HG03469 (cell line): Measurements from ENCODE around the gene KLHL30.

ENCODE experiments used
- ATAC-seq: cut with Tn5 transposase; IDR thresholded peaks from one replicate; pipeline ENCODE4 v1.9.1; 2021; ENCODE audit warnings: mild to moderate bottlenecking, moderate library complexity, moderate number of reproducible peaks; ENCODE audit not compliant: unreplicated experiment

KLHL30 gene

DNA sequence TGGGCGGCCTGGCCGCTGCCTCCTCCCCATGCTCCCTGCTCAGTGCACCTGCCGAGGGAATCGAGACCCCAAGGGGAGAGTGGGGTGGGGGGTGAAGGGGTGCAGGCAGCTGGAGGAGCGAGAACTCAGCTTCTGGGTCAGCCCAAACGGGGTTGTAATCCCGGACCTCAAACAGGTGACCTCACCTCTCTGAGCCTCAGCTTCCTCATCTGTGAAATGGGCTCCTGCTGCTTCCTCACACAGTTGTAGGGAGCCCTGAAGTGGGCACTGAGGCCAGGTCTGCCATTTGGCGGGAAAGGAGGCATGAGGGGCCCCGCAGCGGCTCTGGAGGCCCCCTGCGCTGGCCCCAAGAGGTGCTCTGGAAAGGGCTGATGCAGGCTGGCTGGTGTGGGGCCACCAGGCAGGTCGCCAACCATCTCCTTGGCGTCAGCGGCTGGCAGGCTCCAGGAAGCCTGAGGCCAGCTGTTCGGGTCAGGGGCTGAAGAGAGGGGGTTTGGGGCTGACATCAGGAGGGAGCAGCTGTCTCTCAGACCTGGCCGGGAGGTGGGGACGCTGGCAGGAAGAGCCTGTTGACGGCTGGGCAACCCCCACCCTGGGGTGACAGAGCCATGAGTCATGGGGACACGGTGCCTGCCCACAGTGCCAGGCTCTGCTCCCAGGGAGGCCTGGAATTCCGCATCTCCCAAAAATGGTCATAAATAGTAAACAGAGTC lies 4.9 kb downstream of the KLHL30 start:
- ATAC-seq = no peak

DNA sequence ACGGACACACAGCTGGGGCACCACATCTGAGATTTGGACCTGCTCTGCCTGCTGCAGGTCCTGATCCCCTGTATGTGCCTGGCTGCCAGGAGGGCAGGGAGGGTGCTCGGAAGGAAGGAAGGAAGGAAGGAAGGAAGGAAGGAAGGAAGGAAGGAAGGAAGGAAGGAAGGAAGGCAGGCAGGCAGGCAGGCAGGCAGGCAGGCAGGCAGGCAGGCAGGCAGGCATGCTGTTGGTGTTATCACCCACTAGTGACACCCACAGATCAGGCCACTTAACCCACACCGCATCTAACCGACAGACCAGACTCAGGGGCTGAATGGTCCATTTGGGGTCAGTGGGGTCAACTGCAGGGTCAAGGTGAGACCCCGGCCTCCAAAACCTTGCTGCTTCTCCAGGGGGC lies 5.8 kb downstream of the KLHL30 start:
- no peak for ATAC-seq

DNA sequence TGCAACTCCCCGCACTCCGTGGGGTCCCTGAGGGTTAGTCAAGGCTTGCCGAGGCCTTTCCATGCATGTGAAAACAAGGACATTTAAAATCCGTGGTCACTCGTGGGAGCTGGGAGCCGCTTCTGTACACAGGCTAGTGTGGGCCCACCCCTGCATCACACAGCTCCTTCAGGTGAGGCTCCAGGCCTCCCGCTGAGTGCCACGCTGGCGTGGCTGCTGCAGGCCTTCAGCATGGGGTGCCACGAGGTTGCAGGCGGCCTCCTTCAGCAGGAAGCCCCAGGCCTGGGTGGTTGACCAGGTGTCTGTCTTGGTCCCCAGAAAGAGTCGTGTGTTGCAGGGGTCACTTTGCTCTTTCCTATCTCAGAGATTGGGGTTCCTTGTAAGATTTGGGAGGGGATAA lies 6.6 kb downstream of the KLHL30 start:
- ATAC-seq = no peak

DNA sequence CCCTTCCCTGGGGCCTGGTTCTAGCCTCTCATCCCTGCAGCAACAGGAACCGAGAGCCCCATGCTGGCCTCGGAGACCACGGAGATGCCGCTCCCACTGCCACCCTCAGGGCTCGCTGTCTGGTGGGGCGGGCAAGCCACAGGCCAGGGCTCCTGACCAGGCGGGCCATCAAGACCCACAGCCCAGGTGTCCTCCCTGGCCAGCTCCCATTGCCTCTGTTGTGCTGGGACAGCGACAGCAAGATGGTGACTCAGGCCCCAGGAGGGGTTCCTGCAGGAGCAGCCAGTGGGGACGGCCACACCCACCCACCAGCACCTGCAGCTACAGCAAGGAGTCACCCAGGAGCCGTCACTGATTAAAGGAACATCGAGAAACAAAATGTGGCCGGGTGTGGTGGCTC lies 7.4 kb downstream of the KLHL30 start:
- ATAC-seq = no peak

DNA sequence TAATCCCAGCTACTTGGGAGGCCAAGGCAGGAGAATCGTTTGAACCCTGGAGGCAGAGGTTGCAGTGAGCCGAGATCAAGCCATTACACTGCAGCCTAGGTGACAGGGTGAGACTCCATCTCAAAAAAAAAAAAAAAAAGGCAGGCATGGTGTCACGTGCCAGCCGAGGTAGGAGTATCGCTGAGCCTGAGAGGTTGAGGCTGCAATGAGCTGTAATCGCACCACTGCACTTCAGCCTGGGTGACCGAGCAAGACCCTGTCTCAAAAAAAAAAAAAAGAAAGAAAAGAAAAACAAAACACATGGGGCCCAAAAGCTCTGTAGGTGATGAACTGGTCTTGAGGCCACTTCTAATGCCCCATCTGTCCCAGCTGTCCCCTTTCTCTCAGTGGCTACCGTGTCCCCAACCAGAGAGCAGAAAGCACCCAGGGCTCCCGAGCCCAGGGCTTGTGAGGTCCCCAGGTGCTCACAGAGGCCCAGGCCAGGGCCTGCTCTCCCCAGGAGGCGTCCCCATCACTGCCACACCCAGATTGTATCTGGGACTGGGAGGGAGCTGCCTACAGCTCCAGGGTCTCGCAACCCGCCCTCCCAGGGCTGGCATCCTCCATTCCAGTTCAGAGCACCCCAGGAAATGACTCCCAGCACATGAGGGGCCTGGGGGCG lies 8.5 kb downstream of the KLHL30 start:
- ATAC-seq = no peak

DNA sequence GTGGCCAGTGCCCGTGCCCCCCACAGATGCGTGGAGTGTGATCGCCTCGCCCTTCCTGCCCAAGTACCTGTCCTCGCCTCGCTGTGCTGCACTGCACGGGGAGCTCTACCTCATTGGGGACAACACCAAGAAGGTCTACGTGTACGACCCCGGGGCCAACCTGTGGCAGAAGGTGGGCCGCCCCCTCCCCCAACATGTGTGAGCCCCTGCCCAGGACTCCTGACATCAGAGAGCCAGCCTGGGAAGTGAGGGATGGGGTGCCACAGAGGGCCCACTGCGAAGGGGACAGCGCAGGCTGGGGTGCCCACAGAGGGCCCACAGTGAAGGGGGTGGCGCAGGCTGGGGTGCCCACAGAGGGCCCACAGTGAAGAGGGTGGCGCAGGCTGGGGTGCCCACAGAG lies 10.5 kb downstream of the KLHL30 start:
- ATAC-seq = no peak

DNA sequence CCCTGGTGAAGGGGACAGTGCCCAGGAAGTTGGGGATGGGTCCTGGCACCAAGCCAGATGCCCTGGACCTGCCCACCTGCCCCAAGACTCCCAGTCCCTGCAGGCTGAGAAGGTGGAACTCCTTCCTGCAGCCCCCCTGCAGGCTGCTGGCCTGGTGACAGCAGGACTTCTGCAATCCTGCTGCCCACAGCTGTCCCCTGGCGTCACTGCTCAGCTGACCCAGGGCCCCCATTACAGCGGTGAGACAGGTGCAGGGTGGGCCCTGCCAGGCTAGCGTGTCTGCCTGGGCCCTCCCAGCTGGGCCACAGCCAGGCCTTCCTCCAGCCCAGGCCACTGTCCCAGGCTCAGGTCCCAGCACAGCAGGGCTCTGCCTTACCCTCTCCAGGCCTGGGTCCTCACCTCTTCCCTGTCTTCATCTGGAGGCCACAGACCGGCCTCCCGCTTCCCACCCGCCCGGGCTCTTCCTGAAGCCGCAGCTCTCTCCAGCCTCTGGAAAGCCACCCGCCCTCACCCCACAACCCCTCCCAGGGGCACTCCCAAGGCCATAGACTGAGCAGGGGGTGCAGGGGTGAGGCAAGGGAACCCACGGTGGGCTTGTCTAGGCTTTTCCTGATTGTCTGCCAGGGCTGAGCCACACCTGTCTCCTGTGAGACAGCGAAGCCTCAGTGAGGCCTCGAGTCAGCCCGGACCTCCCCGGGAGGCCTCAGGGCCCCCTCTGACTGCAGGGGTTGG lies 11.5 kb downstream of the KLHL30 start:
- ATAC-seq = no peak

DNA sequence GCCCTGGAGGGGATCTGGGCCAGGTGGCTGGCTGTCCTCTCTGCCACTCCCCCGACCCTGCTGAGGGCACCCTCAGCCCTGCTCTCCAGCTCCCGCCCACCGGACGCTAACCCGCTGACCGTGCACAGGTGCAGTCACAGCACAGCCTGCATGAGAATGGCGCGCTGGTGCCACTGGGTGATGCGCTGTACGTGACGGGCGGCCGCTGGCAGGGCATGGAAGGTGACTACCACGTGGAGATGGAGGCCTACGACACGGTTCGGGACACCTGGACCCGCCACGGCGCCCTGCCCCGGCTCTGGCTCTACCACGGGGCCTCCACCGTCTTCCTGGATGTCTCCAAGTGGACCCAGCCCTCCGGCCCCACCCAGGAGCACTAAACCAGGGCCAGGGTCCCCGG lies 12.2 kb downstream of the KLHL30 start:
- no peak for ATAC-seq

DNA sequence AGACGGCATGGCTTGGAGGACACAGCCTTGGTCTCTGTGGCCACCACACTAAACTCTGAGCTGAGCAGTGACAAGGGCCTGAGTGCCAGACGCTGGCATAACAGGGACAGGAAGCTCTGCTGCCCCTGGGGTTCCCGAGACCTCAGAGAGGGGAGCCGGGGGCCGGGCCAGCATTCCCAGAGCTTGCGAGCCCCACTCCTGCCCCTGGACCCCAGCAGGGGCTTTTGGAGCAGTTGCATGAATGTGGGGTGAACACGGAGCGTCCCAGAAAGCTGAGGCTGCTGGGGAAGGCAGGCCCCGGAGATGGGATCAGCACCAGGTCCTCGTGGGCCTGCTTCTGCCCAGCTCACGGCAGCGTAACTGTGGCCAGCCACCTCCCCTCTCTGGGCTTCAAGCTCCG lies 12.7 kb downstream of the KLHL30 start:
- no peak for ATAC-seq

DNA sequence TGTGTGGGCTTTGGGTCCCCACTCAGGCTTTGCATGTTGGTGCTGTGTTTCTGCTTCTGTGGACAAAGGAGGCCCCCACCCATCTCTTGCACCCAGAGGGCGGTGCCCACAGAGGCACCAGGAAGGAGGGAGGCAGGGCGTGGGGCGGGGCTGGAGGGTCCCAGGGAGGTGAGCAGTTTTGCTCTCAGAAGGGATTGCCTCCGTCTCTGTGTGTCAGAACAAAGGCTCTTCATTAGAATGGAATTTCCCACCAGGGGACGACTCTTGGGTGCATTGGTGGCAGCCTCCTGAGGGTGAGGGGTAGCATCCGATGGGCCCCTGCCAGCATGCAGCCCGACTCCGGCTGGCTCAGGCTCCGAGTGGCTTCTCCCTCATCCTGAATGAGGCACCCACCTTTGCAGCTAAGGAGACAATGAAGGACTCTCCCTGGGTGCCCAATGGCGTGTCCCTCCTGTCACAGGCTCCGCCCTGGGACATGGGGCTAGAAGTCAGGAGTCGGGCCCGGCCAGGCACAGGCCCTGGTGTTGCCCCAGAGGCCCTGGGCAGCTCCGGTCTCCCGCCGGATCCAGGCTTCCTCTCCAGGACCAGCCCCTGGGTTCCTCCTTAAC lies 13.3 kb downstream of the KLHL30 start:
- ATAC-seq = no peak

DNA sequence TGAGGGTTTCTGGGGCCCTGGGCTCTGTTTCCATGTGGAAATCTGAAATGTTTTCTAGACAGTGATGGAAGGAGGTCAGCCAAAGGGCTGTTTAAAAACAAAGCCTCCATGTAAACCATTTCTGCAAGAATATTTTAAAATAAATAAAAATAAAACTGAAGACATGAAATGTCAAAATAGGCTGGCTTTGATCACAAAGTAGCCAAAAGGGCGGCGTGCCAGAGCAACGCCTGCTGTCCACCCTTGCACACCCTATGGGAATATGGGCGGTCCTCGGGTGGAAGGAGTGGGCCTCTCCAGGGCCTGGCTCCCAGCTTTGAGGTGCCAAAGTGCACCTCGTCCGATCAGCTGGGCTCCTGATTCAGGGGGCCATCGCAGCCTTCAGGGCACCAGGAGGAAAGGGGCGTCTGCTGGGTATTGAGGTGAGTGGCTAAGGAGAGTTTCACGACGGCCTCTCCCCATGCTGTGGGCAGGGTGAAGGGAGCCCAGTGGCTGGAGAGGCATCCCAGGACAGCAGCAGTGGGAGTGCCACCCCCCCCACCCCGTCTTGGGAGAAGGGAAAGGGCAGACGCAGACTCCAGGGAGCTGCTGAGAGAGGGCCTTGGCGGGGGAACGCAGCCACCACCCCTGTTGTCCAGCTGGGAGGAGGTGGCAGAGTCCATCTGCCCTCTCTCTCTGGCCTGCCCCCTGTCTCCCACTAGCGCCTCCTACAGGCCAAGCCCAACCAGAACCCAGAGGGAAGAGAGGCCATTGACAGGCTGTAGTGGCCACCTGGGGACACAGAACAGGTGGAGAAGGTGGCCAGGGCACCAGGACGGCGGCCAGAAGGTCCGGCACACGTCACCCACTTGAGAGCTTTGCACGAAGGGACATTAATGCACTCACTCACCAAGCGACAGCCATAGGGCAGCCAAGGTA lies 14.6 kb downstream of the KLHL30 start:
- no peak for ATAC-seq

DNA sequence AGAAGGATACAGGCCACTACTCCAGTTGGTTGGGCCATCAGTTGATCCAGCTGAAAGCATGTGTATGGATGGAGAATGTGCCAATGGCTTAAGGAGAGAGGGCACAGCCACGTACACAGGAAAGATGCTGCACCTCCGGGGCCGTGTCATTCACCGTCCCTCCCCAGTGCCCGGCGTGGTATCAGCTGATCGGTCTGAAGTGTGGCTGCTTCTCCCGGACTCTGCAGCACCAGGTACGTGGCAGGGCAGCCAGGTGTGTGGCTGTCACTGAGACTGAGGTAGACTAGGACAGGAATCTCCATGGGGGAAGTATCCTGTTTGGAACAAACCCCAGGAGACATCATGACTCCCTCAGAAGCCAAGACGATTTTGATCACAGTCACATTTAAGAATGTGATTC lies 16.1 kb downstream of the KLHL30 start:
- no peak for ATAC-seq

DNA sequence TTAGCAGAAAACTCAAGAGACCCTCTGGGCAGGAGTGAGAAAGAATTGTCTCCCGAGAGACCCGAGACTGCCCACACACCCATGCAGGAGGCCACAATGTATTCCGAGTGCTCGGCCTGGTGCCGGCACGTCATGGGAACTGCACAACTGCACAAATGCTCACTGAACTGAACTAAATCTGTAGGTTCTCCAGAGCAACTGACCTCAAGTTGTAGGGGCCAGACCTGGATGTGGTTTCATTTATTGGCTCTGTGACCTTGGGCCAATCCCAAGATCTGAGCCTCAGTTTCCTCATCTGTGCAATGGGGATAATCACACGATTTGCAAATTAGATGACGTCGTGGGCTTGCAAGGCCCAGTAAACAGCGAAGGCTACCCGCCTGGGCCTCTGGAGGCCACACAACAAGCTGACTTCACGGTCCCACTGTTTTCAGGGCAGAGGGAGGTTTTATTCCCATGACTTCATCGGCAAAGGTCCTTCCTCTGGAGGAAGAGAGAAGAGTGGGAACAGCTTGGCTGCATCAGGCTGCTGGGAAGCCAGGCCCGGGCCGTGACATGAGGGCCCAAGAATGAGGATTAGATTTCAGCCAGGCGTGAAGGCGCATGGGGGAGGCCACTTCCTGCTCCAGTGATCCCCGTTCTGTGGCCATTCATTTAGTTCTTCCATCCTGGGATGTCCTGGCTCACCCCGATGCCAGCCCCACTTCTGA lies 16.7 kb downstream of the KLHL30 start:
- ATAC-seq = no peak

DNA sequence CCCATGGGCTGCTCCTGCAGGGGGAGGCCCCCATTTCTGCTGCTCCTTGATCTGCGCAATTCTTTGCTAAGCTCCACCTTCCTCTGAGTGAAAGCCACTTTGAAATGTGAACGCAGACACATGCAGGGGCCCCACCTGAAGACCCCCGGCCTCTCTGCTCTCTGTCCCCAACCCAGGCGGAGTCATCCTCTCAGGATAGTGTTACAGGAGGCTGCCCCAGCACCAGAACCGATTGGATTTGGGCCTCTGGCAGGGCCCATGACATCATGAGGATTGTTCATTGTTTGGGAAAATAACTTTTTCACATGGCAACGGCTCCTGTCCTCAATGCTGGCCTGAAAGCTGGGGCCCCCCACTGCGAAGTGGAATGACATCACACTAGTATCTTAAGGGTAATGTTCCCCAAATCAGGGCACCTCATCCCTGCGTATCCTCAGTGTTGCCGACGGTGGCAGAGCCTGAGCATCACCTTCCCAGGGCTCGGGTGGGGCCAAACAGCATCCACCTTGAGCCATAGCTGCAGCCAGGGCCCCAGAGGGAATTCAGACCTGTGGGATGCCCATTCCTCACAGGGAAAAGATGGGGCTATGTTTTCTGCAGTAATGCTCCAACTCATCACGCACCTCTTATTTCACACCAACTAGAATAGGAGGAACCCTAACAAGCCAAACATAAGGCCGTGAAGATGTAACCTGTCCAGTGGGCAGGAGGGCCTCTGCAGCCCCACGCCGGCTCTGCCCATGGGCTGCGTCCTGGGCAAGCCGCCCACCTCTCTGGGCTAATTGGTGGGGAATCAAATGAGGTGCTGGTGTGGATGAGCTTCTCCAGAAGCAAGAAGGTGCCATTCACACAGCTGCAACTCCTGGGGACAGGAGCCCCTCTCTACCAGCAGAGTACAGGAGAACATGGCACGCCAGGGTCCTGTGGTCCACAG lies 17.6 kb downstream of the KLHL30 start:
- ATAC-seq = no peak

DNA sequence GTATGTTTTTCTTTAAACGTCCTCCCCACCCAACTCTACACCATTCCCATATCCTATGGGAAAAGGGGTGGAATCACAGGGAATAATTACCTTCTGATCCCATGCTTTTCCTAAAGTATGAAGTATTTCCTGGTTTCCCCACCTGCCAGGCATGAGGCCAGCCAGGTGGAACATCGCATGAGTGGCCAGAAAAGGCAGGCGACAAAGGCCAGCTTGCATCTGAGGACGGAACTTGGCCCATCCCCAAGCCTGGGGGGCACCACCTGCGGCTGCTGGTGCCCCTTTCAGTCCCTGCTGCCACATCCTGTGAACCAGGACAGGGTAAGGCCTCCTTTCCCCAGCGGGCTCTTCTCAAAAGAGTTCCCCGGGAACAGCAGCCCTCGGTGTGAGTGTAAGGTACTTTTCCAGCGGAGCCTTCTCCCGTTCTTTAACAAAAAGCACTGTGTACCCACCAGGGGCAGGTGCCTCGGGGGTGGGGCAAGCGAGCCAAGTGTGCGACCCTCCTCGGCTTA lies 19.1 kb downstream of the KLHL30 start:
- ATAC-seq = no peak

DNA sequence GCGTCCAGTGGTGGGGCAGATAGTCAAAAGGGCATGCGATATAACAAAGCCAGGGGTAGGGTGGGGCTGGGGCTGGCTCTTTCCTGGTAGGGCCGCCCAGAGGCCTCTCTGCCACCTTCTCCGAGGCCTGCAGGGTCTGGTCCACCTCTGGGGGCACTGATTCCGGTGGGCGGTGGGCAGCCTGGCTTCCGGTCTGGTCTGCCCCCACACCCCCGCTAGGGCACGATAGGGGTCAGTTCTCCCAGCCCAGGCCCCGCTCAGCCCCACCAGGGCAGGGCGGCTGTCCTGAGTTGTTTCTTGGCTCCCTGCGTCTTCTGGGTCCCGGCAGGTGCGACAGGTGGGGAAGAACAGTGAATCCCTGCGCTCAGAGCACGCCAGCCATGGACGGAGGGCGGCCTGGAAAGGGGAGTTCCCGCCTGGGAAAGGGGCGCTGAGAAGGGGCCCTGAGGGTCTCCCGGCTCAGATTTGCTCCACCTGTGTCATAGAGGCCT lies 19.6 kb downstream of the KLHL30 start:
- no peak for ATAC-seq

DNA sequence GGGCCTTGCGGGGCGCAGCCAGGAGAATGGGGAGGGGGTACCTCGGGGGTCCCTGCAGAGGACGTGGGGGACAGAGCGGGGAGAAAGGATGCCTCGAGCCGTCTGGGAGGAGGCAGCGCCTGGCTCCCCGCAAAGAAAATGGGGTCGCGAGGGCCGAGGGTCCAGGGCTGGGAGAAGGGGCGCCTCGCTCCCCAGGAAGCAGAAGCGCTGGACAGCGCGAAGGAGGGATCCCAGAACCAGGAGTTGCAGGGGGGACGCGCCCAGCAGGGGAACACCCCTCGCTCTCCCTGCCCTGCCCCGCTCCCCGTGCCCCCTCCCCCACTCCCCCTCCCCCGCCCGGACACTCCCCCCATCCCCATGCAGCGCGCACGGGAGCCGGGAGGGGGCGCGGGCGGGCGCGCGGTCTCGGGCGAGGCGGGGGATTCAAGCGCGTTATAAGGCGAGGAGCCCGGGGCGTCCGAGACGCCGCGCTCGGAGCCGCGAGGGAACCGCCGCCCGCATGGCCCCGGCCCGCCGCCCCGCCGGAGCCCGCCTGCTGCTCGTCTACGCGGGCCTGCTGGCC lies 20.1 kb downstream of the KLHL30 start, which contains the start of gene ERFE:
Gene ERFE, plus strand, starts transcription at position 462 of the 562 bp plus-strand sequence. Its CDS starts 38 bp downstream, at position 500.
- no peak for ATAC-seq

DNA sequence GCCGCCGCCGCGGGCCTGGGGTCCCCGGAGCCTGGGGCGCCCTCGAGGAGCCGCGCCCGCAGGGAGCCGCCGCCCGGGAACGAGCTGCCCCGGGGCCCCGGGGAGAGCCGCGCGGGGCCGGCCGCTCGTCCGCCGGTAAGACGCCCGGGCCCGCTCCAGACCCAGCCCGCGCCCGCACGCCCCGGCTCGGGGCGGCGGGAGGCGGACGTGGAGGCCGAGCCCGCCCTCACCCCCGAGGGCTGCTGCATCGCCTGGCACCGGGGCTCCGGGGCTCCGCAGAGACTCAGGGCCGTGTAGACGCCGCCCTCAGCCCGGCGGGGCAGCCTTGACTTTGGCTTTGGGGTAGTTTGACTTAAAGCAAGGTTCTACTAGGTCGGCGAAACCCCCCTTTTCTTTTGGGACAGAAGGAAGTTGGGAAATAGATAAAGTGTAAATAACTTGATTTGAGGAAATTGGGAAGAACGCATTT lies 20.6 kb downstream of the KLHL30 start:
- no peak for ATAC-seq
